ENCODE results near the gene CLDN25.
A peak's percentile ranks its signal among the peaks of the same experiment; 100 is the strongest.
"Not testable (repeated sequence)": the region's sequence is repeated elsewhere in the genome, so short reads cannot be mapped to it uniquely, and the experiment has no call there.

Gene CLDN25

DNA sequence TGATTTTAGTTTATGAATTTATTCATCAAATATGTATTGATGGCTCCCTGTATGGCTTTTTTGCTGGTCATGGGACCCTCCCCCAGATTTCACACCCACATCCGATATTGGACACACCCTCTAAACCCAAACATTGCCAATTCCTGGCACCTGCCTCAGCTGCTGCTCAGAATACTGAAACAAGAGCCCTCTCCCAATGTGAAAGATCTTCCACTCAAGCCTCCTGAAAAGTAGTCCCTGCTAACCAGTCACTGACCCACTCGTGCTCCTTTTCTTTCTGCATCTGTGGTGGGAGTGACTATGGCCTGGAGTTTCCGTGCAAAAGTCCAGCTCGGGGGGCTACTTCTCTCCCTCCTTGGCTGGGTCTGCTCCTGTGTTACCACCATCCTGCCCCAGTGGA lies at the start of gene CLDN25:
TSS of gene CLDN25 (plus strand) at position 301 of the 400 bp plus-strand sequence. CDS start at position 301, 0 bp downstream.
- DNase-seq (ENCODE audit: low read depth) = no peak

DNA sequence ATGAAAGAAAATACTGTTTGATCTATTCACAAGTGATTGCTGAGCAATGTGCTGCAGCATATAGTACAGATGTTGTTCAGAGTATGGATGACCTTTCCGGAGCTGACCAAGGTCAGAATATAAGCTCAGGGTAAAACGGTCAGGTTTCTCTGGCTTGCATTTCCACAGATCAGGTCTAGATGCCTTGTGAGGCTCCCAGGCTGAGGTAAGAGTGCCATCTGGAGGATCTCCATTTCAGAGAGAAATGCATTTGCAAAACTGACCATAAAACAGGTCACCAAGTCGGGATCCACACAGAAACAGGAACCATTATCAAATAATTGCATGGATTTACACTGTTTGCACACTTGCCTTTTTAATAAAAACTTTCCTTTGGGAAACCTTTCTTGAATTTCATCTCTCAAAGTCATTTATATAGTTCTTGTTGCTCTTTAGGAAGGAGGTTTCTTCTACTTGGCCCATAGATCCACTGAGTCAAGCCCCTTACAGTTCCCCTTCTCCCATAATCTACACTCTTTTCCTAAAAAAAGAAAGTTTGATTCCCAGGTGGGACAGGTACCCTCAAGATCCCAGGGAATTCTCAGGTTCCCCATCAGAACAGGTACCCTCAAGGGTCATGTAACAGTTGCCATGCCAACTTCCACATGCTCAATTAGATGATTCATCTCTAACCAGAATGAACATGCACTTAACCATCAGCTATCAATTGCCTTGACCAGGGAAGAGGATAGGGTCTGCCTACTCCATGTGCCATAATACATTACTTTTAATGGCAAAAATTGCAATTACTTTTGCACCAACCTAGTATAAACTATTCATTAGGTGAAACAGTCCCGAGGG lies 48.5 kb upstream of the CLDN25 start:
- DNase-seq (ENCODE audit: low read depth) = no peak

DNA sequence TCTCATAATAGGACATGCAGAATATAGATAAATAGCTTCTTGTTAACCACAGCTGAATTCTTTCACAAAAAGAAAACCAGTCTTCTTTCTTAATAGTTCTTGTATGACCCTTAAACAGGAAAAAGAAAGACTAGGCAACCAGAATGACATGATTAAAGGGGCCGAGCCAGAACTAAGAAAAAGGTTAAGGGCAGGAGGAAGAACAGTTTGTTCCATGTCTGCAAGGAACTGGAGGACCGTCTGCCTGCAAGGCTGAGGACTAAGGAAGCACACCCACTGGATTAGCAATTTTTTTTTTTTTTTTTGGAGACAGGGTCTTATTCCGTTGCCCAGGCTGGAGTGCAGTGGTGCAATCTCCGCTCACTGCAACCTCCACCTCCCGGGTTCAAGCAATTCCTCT lies 47.5 kb upstream of the CLDN25 start:
- no peak for DNase-seq (ENCODE audit: low read depth)

DNA sequence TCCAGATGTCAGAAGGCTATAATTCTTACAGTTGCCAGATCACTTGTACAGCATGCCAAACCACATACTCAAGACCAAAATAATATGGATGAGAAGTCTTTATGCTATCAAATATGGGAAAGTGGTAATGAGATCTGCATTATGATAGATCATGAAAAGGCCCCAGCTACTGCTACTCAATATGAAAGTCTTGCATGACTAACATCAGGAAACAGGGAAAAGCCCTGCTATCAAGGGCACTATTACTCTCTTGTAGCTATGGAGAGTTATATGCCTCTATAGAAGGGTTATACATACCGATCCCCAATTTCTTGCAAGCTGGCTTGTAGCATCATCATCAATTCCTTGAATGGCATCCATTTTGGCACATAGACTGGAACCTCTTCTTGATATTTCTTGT lies 43.3 kb upstream of the CLDN25 start:
- no peak for DNase-seq (ENCODE audit: low read depth)

DNA sequence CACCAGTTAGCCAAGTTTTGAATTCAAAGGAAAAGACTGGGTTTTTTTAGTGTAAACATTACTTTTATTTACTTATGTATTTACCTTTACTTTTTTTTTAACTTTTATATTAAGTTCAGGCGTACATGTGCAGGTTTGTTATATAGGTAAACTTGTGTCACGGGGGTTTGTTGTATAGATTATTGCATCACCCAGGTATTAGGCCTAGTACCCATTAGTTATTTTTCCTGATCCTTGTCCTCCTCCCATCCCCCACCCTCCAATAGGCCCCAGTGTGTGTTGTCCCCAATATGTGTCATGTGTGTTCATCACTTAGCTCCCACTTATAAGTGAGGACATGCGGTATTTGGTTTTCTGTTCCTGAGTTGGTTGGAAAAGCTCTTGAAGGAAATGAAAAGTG lies 26.7 kb upstream of the CLDN25 start:
- no peak for DNase-seq (ENCODE audit: low read depth)

DNA sequence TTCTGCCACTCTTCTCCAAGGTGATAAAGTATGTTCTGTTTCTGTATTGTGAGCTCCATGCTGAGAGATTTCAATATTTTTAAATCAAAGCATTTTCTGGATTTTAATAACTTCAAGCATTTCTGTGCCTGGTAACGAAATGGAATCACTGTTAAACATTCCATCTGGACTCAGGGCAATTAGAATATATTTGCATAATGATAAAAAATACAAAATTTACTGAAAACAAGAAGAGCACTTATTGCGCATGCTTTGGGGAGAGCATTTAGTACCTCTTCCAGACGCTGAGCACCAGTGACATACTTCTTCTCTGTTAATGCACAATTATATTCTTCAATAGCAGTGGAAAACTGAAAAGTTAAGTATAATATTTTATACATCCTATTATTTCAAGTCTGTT lies 19.4 kb upstream of the CLDN25 start:
- DNase-seq (ENCODE audit: low read depth) = no peak

DNA sequence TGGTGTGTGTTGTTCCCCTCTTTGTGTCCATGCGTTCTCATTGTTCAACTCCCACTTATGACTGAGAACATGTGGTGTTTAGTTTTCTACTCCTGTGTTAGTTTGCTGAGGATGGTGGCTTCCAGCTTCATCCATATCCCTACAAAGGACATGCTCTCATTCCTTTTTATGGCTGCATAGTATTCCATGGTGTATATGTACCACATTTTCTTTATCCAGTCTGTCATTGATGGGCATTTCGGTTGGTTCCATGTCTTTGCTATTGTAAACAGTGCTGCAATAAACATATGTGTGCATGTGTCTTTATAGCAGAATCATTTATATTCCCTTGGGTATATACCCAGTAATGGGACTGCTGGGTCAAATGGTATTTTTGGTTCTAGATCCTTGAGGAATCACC lies 16.6 kb upstream of the CLDN25 start:
- DNase-seq (ENCODE audit: low read depth) = not testable (repeated sequence)

DNA sequence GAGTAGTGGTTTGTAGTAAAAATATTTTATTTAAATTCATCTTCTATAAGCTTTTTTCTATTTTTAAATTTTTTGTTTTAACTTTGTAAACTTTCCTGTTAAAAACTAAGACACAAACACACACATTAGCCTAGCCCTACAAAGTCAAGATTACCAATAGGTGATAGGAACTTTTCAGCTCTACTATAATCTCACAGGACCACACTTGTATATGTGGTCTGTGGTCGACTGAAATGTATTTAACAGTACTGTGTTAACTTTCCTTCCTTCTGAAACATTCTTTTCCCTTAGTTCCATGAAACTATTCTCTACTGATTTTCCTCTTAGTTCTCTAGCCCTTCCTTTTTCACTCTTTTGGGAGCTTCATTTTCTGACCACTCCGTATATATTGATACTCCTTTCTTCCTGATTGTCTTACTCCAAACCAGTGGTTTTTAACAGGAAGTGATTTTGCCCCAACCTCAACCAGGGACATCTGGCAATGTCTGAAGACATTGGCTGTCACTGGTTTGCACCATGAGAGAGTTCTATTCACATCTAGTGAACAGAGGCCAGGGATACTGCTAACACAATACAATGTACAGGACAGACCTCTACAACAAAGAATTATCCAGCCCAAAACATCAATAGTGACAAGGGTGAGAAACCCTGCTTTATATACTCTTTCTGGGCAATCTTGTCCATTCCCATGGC lies 14.9 kb upstream of the CLDN25 start:
- no peak for DNase-seq (ENCODE audit: low read depth)

DNA sequence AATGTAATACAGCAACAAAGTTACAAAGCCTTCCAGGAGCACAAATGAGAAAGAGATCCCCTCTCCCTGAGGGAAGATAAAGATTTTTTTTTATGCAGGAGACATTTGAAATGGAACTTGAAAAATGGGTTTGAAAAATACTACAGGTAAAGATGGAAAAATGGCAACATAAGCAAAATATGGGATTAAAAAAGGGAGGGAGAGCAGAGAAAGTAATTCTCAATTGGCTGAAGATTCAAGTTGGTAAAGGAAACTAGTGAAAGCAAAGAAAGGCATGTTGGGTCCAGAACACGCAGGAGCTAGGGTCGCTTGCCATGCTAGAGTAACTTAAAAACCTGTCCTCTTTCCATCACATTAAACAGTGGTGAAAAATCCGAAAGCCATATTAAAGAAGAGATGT lies 7.6 kb upstream of the CLDN25 start:
- DNase-seq (ENCODE audit: low read depth) = no peak

DNA sequence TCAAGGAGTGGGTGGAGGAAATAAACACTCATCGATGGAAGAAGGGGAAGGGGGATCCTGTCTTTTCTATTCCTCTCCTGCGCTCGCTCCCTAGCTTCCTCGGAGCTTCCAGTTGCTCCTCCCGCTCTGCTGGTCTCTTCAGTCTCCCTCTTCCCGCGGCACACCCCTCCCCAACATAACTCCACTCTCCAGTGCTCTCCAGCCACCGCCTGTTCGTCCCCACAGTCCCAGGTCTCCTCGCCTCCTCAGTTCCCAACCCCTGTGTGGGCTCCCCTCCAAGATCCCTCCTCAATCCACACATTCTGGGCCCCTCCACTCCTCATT lies 6.5 kb upstream of the CLDN25 start:
- DNase-seq (ENCODE audit: low read depth) = peak; percentile 1

DNA sequence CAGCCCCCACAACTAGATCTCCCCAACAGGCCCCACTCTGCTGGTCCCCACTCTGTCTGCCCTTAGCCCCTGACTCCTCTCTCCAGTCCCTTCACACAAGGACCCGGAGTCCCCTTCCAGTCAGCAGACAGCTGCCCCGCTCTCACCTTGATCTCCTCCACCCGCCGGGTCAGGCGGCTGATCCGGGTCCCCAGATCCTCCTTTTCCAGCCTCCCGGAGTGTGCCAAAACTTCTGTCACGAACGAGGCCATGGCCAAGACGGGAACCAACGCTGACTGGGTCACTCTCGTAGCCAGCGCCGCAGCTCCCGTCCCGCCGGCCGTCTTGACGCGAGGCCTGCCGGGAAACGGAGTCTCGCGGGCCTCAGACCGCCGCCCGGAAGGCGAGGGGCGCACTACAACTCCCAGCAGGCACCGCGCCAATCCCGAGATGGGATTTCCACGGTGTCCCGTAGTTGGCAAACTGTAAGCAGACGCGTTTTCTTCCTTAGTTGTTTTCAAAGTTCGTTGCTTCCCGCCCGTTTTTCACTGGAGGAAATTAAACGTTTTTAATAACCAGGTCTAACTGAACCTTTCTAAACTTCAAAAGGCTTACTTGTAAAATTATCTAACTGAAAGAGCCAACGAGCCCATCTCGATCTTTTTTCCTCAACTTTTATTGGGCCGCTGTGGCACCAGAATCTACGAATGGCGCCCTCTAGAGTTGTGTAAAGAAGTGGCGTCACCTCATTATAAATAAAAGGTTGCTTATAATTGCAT lies 6.0 kb upstream of the CLDN25 start, which contains the start of gene ZW10:
TSS of gene ZW10 (minus strand) at position 277 of the 758 bp plus-strand sequence. CDS start at position 251, 26 bp downstream.
- peak; percentile 87 for DNase-seq (ENCODE audit: low read depth)

DNA sequence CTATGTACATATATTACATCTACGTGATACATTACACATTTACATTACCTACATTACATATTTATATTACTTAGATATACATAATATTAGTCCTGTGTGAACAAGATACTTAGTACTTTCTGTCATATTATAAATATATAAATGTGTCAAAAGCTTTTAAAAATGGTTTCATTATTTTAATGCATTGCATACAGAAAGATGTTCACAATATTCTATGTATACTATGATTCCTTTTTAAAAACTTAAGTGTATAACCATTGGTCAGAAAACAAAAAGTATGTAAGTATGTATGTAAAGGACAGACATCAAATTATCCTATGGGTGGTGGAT lies 5.5 kb upstream of the CLDN25 start:
- DNase-seq (ENCODE audit: low read depth) = no peak

DNA sequence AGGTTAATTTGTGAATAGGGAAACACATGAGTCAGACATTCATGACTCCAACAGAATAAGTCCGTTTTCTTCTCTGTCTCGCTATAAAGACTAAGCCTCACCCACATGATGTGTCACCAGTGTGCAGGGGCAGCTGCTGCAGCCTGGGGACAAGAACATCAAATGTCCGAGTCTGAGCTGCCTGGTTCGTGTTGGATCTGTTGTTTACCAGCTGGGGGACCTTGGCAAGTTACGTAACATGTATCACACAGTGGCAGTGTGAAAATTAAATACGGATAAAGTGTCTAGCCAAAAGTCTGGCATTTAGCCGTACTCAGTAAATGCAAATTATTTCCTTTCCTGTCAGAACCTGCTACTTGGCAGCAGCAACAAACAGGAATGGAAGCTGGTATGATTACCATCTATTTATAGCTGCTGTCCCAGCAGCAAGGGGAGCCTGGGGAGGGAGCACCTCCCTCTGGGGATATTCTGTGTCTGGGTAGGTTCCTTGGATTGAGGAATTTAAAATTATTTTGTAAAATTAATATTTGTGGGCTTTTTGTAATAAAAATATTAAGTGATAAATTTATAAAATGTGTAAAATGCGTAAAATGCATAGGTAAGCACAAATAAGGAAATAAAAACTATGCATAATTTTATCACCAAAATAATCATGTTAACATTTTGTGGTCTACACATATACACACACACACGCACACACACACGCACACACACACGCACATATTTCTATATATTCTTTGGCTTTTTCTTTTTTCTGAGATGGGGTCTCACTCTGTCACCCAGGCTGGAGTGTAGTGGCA lies 1.3 kb upstream of the CLDN25 start:
- DNase-seq (ENCODE audit: low read depth) = no peak

DNA sequence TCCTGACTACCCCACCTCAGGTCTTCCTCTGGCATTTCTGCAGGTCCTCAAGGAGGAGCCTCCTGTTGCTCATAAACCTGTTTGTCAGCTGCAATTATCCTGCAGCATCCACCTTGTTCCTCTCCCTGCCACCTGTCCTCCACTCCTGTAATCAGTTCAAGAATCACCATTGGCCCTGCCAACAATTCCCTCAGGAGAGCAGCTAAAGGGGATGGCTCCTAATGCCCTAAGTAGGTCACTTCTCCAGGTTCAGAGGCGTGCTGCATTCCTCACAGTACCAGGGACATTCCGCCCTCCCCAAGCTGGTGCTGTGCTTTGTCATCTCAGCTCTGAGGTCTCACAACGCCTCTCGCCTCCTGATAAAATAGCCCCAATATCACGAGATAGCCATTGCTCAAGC lies 2.1 kb downstream of the CLDN25 start:
- DNase-seq (ENCODE audit: low read depth) = no peak

DNA sequence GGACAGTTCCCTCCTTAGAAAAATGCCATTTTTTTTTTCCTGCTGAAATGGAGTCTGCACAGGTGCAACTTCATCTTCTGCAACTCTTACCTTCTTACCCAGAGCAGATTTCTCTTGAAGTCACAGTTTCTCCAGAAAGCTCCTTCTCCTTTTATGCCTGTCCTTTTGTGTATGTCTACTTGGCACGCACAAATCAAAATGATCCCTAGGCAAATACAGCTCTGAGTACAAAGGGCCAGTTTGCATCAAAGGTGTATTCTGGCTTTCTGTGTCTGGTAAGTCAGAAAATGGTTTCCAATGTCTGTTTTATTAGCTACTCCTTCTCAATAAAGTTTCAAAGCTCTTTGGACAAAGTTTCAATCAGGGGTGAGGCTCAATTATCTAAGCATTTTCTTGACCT lies 2.5 kb downstream of the CLDN25 start:
- DNase-seq (ENCODE audit: low read depth) = no peak

DNA sequence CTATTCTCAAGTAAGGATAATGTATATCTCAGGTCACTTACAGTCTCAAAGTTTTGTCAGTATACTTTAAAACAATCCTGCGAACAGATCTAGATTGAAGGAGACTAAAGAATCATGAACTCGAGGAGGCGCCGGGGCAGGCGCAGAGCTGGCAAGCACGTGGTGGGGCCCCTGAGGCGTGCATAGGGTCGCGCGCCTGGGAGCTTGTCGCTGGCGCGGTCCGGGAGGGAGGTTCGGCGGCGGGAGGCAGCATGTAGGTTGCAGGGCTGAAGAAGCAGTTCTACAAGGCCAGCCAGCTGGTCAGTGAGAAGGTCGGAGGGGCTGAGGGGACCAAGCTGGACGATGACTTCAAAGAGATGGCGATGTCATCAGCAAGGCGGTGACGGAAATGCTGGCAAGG lies 9.4 kb downstream of the CLDN25 start:
- DNase-seq (ENCODE audit: low read depth) = not testable (repeated sequence)

DNA sequence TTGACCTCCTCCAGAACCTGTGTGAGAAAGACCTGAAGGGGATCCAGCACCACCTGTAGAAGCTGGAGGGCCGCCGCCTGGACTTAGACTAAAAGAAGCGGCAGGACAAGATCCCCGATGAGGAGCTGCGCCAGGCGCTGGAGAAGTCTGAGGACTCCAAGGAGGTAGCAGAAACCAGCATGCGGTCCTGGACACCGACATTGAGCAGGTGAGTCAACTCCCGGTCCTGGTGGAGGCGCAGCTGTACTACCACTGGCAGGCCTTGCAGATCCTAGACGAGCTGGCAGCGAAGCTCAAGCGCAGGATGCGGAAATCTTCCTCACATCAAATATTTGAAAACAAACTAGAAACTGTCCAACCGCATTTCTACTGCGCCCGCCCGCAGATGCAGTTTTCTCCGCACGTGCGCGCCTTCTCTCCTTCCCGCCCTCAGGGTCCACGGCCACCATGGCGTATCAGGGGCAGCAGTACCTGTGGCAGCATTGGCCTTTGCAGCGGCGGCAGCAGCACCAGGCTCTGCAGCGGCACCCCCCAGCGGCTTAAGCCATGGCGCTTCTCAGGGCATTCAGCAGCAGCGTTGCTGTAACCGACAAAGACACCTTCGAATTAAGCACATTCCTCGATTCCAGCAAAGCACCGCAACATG lies 10.2 kb downstream of the CLDN25 start:
- no peak for DNase-seq (ENCODE audit: low read depth)

DNA sequence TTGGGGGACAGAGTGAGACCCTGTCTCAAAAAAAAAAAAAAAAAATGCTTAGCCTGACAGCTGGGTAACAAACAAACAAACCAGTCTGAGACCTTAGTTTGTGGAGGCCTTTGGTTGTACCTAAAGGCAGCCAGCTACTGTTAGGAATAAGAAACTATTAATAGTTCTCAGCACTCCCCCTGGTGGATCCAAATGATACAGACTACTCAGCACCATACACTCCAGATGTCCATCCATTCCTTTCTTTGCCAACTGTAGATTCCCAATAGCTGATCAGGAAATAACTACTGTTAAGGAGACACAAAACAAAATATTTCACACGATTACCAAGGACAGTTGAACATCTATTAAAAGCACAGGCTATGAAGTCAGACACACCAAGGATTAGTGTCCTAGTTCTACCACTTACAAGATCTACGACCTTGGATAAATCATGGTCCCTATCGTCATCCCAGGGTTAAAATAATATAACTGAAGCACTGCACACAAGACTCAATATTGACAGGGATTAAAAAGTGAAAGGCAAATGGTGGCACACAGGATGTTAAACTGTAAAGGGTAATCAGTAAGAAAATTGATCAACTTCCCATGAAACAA lies 17.2 kb downstream of the CLDN25 start:
- no peak for DNase-seq (ENCODE audit: low read depth)

DNA sequence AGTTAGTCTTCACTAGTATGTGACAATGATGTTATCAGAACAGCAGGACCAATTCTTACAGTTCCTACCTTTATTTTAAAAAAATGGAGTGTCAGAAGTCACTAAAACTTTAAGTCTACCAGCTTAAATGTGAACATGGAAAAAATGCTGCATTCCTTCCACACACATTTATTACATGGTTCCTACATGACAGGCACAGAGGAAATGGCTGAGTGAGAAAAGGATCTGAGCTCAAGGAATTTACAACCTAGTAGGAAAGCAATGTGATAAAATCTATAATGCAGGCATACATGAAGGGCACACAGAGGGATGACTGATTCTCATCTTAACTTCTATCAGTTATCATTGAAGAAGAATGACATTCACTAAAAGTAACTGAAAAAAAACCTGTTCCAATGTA lies 23.0 kb downstream of the CLDN25 start:
- no peak for DNase-seq (ENCODE audit: low read depth)

DNA sequence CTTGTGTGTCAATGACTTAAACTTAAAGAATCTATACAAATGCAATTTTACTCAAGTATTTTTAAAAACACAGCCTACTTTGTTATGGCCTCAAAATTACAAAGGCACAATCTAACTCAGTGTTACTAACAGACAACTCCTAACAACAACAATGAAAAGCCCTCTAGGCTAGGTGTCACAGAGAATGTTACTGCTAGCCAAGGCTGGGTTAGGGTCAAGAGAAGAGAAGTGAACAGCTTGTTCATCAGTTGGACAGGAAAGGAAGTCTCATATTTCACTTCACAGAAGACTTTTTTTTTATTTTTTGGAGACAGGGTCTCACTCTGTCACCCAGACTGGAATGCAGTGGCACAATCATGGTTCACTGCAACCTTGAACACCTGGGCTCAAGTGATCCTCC lies 26.0 kb downstream of the CLDN25 start:
- DNase-seq (ENCODE audit: low read depth) = no peak

DNA sequence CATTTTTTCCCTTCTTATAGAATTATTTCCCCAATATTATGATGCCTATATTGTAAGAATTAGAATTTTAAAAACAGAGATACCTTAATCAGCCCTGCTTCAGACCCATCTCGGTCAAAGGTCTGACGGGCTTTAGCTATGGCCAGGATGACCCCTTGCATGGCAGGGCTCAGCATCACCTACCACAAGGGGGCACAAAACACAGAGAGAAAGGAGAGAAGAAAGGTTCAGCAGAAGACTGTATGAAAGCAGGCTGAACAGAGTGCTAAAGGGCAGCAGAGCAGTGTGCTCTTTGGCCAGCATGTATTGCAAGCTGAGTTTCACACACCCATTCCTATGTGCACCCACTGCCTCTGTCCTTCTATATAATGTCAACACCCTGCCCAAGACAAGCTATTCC lies 26.8 kb downstream of the CLDN25 start:
- no peak for DNase-seq (ENCODE audit: low read depth)
